Measurements from ENCODE around the gene FANCD2. TPM values are rescaled to one million over a fixed set of nuclear protein-coding genes. Genes with fewer than 3 reads are reported as not detected.
"Not testable (repeated sequence)": the region's sequence is repeated elsewhere in the genome, so short reads cannot be mapped to it uniquely, and the experiment has no call there.

FANCD2 gene
- total RNA-seq, 1 experiment from 2014 or later: 36.1 TPM

DNA sequence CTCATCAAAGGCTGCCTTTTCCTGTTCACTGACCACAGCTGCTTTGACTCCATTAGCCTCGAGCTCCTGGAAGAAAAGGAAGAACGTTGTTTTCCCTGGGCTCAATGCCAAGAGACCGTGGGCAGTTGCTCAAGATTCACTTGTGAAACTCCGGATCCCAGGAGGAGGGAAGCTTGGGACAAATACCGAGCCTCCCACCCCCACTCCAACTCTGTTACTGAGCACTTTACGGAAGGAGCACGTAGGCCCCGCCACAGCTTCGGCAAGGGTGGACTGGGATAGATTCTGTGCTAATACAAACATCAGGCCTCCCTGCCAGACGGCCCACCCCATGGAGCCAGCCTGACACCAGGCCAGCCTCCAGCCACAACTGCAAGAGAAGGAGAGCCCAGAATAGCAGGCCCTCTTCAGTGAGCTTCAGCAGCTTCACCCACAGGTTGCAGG is 10.8 kb upstream of the FANCD2 start:
- DNase-seq (ENCODE audit: low spot score): peak; percentile 33

DNA sequence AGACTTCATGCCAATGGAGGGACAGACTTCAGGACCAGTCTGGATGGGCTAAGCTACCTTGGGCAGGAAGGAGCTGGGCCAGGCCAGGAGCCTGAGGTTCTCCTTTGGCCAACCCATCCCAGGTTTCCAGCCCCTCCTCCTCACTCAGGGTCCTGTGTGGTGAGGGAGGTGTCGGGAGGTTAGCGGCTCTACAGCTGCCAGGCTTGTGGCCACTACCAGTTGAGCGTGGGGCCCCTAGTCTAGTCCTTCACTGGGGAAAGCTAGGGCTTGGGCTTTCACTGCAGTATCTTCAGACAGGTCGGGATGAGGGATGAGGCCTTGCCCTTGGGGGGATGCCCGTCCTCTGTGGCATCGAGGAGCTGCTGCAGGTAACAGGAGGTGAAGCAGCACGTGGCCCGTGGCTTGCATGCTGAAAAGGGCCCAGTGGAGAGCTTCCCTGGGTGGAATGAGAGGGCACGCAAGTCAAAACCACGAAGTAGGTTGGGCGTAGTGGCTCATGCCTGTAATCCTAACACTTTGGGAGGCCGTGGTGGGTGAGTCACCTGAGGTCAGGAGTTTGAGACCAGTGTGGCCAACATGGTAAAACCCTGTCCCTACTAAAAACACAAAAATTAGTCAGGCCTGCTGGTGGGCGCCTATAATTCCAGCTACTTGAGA is 8.5 kb upstream of the FANCD2 start:
- peak; percentile 69 for DNase-seq (ENCODE audit: low spot score)

DNA sequence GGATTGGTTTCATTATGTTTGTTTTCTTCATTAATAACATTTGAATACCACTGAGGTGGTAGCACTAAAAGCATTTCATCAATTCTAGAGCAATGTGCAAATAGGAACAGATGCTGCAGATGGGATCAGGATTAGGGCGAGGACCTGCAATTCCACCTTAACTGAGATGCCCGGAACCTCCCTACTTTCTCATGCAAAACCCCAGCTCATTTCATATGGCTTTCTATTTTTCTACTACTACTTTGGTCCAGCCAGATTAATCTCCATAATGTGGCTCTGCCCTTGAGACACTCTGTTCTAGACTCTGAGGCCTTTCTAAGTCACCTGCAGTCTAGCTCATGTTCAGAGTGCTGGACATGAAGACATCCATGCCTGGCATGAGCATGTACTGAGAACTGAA is 7.4 kb upstream of the FANCD2 start:
- not testable (repeated sequence) for DNase-seq (ENCODE audit: low spot score)

DNA sequence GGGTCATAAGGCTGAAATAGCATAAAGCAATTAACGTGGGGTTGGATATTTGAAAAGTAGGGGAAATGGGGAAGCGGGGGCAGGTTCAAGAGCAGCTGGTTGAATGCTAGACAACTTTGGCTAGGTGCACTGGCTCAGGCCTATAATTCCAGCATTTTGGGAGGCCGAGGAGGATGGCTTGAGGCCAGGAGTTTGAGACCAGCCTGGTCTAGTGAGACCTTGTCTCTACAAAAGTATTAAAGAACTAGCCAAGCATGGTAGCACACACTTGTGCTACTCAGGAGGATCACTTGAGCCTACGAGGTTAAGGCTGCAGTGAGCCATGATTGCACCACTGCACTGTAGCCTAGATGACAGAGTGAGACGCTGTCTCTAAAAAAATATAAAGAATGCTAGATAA is 6.9 kb upstream of the FANCD2 start:
- DNase-seq (ENCODE audit: low spot score): no peak

DNA sequence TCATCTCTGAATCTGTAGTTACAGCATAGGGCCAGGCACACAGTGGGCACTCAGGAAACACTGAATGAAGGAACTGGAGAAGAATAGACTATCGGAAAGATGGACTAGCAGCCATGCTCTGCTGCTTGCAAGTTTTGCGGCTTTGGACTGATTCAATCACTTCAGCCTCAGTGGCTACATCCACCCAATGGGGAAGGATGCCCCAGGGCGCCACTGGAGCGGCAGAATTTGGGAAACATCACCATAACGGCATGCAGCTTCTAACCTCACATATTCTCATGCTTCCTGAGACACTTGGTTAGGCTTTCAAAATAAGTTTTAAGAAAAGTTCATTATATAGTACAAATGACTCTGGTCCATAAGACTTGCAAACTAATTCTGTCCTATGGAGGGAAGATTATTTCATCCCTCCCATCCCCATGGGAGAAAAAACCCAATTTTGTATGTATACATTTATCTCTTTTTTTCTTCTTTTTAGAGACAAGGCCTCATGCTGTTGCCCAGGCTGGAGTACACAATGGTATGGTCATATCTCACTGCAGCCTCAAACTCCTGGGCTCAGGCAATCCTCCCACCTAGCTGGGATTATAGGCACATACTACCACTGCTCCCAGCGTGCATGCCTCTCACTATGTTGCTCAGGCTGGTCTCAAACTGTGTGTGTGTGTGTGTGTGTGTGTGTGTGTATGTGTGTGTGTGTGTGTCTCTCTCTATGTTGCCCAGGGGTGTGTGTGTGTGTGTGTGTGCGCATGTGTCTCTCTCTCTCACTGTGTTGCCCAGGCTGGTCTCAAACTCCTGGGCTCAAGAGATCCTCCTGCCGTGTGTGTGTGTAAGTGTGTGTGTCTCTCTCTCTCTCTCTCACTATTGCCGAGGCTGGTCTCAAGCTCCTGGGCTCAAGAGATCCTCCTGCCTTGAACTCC is 4.1 kb upstream of the FANCD2 start:
- DNase-seq (ENCODE audit: low spot score): no peak

DNA sequence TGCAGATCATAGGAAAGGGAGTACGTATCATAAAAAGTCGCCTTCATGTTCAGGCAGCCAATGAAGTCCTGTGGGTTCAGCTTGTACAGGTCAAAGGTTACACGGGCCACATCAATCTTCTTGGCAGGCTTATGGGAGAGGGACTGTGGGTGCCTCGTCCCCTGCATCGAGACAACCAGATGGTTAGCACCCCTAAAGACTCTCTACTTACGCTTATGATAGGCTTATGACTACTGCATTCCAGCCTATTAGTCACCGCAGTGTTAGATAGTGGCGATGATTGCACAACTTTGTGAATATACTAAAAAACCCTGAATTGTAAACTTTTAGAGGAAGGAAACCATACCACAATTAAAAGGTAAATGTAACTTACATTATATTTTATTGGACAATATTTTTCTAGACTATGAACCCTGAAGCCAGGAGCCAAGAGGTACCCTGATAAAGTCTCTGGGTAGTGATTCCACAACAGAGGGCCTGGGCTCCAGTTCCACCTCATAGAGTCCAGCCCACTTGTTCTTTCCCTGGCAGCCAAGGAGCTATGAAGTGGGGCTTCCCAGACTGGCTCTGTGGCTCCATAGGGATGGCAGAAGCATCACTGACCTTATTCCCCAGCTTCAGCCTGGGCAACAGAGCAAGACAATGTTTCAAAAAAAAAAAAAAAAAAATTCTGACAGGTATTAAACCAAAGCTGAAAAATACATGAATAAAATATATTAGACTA is 2.5 kb upstream of the FANCD2 start:
- peak; percentile 81 for DNase-seq (ENCODE audit: low spot score)

DNA sequence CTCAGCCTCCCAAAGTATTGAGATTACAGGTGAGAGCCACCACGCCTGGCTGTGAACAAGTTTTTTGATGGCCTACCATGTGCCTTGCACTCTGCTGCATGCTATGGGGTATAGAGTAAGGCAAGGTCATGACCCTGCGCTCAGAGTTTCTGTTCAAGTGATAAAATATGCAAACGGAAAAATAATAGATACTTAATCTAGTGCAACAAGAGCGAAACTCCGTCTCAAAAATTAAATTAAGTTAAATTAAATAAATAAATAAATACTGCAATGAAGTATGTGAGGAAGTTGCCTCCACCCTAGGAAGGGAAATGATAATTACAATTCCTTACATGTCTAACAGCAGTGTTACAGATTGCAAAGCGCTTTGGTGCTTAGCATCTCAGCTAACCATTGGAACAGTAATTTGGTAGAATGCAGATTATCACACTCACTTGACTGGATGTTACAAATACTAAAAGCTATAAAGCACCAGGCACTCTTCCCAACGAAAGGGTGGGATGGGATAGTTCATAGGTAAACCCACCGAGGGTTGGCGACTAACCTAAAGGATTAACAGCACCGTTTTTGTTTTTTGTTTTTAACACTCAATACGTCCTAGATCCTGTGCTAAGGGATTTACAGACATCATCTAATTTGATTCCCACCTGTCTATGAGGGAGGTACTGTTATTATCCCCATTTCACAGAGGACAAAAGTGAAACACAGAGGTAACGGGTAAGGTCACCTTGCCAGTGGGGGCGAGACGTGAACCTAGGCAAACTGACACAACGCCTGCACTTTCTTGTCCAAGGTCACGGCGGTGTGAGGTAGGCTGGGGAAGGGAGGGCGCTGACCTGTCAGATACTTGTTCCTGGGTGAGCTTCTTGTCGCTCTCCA is 793 bp upstream of the FANCD2 start:
- no peak for DNase-seq (ENCODE audit: low spot score)

DNA sequence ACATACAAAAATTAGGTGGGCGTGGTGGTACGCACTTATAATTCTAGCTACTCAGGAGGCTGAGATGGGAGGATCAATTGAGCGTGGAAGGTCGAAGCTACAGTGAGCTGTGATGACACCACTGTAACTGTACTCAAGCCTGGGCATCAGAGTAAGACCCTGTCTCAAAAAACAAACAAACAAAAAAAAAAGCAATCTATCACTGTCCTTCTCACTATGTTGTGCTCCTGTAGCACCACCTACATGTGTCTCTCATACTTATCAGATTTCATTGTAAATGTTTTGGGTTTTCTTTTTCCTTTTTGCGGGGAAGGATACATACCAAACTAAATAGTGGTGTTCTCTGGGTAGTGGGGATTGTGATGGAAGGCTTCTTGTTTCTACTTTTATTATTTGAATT is 14.8 kb downstream of the FANCD2 start:
- DNase-seq (ENCODE audit: low spot score): no peak

DNA sequence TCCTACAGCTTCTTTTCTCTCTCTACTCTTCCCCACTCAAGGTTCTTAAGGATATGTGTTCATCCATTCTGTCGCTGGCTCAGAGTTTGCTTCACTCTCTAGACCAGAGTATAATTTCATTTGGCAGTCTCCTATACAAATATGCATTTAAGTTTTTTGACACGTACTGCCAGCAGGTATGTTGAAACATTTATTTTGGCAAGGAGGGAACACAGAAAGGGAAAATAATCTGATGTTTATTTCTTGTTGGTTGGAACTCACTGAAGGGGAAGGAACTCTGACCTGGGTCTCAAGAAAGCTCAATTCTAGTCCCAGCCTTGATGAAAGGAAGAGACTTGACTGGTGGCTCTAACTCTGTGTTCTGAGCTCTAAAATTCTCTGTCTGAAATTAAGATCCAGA is 21.6 kb downstream of the FANCD2 start:
- no peak for DNase-seq (ENCODE audit: low spot score)

DNA sequence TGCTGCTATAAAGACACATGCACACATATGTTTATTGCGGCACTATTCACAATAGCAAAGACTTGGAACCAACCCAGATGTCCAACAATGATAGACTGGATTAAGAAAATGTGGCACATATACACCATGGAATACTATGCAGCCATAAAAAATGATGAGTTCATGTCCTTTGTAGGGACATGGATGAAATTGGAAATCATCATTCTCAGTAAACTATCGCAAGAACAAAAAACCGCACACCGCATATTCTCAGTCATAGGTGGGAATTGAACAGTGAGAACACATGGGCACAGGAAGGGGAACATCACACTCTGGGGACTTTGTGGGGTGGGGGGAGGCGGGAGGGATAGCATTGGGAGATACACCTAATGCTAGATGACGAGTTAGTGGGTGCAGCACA is 26.8 kb downstream of the FANCD2 start:
- not testable (repeated sequence) for DNase-seq (ENCODE audit: low spot score)

DNA sequence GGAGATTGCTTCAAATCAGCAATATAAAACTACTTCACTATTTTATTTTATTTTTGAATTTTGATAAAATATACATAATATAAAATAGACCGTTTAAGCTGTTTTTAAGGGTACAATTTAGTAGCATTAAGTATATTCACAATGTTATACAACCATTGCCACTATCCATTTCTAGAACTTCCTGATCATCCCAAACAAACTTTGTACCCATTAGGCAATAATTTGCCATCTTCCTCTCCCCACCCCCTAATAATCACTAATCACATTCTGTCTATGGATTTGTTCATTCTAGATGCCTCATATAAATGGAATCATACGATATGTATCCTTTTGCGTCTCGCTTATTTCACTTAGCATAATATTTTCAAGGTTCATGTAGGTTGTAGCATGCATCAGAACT is 28.9 kb downstream of the FANCD2 start:
- DNase-seq (ENCODE audit: low spot score): no peak

DNA sequence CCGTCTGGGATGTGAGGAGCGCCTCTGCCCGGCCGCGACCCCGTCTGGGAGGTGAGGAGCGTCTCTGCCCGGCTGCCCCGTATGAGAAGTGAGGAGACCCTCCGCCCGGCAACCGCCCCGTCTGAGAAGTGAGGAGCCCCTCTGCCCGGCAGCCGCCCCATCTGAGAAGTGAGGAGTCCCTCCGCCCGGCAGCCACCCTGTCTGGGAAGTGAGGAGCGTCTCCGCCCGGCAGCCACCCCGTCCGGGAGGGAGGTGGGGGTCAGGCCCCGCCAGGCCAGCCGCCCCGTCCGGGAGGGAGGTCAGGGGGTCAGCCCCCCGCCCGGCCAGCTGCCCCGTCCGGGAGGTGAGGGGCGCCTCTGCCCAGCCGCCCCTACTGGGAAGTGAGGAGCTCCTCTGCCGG is 43.8 kb downstream of the FANCD2 start:
- DNase-seq (ENCODE audit: low spot score): not testable (repeated sequence)

DNA sequence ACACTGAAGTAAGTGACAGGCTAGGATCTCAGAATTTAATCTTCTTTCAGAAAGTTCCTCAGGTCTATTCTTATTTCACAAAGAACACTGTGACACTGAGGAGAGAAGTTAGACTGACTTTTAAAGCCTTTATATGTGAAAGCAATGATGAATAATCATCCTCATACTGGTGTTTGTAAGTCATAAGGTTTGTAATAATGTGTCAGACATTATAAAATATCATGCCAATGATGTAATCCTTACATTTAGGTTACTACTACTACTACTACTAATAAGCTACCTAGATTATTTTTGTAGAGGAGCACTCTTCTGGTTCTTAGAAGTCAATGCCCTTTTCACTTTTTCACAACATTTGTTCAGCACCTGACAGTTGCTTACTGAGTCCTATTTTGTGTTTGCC is 48.4 kb downstream of the FANCD2 start:
- DNase-seq (ENCODE audit: low spot score): no peak

DNA sequence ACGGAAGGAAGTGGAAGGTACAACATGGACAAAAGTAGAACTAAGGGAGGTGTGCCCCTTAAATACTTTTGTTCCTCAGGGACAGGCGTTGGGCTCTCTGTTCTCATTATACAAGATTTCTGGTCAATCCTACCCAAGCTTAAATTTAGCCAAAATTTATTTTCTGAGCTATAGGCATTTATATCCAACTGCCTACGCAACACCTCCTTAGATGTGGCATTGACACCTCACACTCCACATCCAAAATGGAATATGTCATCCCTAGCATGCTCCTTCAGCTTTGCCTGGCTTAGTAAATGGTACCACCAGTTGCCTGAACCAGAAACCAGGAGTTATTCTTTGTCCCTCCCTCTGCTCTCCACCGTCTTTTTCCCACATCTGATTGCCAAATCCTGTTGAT is 55.6 kb downstream of the FANCD2 start:
- DNase-seq (ENCODE audit: low spot score): no peak

DNA sequence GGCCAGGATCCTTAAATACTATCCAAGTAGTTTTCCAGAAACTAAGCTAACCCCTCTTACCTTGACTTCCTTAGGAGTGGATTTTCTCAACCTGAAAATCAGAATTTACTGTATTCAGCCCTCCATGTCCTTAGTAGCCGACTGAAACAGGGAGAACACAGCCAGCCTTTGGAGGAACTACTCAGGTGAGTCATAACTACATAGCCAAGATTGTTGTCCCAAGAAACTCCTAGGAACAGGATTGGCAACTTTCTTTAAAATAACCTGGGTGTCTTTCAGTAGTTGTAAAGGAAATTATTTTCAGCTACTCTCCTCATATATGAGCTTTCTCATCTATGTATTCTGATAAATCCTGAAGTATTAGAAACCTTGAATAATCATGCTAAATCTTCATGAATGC is 59.5 kb downstream of the FANCD2 start:
- DNase-seq (ENCODE audit: low spot score): no peak

DNA sequence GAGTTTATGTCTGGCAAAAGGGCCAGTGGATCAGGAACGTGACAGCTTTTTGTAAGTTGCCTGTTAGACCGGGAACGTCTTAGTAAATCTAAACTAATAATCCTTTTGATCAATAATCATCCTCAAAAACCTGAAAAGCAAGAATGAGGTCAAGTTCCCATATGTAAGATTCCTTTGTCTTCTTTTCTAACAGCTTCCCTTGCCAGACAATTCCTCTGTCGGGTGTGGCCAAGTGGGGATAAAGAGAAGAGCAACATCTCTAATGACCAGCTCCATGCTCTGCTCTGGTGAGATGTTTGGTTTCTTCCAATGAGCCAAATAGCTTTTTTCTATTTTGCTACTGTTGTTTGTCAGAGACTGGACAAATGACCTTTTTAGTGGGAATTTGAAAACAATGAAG is 62.0 kb downstream of the FANCD2 start:
- no peak for DNase-seq (ENCODE audit: low spot score)

DNA sequence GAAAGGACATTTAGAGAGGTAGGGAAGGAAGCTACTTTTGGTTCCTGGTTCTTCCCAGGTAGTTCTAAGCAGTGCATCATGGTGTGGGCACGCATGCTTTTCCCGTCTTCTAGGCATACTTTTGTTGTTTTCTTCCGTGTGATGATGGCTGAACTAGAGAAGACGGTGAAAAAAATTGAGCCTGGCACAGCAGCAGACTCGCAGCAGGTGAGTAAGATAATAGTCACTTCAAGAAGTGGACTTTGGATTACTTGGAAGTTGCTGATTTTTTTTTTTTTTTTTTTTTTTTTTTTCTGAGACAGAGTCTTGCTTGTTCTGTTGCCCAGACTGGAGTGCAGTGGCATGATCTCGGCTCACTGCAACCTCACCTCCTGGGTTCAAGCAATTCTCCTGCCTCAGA is 63.9 kb downstream of the FANCD2 start:
- DNase-seq (ENCODE audit: low spot score): no peak

DNA sequence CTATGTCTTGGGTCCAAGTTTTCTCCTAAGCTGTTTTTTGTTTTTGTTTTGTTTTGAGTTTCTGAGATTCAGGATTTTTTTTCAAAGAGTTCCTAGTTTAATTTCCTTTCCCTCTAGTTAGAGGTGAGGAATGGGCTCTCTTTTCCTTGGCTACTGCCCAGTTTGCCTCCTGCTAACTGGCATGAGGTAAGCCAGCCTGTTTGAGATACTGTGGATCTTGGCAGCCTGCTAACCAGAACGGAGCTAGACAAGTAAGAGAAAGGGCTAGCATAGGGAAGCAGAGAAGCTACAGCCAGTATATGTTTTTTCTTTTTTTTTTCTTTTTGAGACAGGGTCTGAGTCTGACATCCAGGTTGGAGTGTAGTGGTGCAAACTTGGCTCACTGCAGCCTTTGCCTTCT is 64.5 kb downstream of the FANCD2 start:
- DNase-seq (ENCODE audit: low spot score): not testable (repeated sequence)

DNA sequence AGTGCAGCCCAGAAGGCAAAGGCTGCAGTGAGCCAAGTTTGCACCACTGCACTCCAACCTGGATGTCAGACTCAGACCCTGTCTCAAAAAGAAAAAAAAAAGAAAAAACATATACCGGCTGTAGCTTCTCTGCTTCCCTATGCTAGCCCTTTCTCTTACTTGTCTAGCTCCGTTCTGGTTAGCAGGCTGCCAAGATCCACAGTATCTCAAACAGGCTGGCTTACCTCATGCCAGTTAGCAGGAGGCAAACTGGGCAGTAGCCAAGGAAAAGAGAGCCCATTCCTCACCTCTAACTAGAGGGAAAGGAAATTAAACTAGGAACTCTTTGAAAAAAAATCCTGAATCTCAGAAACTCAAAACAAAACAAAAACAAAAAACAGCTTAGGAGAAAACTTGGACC is 65.2 kb downstream of the FANCD2 start:
- not testable (repeated sequence) for DNase-seq (ENCODE audit: low spot score)

DNA sequence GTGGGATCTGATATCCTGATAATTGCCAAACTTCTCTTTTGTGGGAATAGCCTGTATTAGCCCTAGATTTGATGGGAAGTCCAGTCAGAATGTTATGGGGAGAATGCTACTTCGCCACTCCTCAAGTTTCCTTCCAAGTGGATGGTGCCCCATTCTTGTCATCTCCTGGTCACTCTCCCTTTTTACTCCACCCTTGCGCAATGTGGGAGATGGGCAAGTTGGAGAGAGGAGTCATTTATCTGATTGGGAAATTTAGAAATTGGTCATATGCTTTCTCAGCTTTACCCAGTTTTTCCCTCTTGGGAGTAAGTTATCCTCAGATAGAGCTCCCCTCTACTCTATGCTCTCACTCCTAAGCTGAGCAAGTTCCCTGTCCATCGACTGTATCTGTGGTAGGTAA is 67.4 kb downstream of the FANCD2 start:
- DNase-seq (ENCODE audit: low spot score): no peak

DNA sequence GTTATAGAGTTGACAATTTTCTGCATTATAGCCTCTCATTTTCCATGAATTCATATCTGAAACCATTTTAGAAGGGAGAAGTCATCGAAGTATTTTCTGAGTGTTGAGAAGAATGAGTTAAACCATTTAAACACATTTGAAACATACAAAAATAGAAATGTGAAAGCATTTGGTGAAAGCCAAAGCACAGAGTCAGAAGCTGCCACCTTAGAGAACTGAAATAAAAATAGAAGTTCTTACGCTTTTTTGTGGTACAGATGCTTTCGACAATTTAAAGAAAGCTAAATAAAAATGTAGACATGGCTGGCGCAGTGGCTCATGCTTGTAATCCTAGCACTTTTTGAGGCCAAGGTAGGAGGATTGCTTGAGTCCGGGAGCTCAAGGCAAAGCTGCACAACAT is 72.8 kb downstream of the FANCD2 start:
- DNase-seq (ENCODE audit: low spot score): no peak

DNA sequence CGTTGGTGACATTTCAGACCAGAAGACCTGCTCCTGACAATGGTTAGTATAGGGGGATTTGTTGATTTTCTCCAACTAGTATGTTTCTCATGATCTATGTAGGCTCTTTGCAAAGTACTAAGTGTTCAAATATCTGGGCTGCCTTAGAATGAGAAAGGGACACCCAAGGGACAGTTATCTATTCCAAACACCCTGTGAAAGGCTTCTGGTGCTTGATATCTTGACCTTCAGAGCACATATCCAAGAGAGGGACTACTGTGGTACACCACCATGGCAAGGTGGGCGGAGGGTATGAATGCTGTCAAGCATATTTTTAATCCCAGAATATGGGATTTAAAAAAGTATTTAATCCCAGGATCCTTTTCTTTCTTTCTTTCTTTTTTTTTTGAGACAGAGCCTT is 80.7 kb downstream of the FANCD2 start:
- DNase-seq (ENCODE audit: low spot score): no peak
